ENCODE measurements around the gene SPIRE1.

SPIRE1 gene

GRCh38 chr18:12589448-12589847, 68.5 kb downstream of the SPIRE1 start:
- no peak overlapping the region for H3K4me2 ChIP-seq (ENCODE audit: low read depth, low read length, poor library complexity, severe bottlenecking)
- H3K79me2 ChIP-seq (ENCODE audit: insufficient read depth, low read length), result no peaks in the 10 kb centered on the region
- H3K36me3 ChIP-seq (ENCODE audit: low read length), result no peaks in the 10 kb centered on the region
- no peaks in the 10 kb centered on the region for H3K9me2 ChIP-seq (replicated peaks; ENCODE audit: insufficient read depth, low read length)
- no peaks in the 10 kb centered on the region for H3K9me3 ChIP-seq (ENCODE audit: insufficient read depth, low read length)
- H3F3A ChIP-seq (ENCODE audit: insufficient read depth), result no peaks in the 10 kb centered on the region
- no peak overlapping the region for H3K4me3 ChIP-seq (ENCODE audit: insufficient read depth, low read length, poor library complexity, severe bottlenecking)
- TF ChIP-seq CTCF (IDR thresholded peaks at IDR 0.05; ENCODE audit: insufficient read depth, low read length, poor library complexity, severe bottlenecking) (no peak), EZH2phosphoT487 (conservative IDR thresholded peaks at IDR 0.05; ENCODE audit: low read length) (no peak)
- no peak overlapping the region for H3K27ac ChIP-seq (ENCODE audit: low read depth, low read length)
- H4K20me1 ChIP-seq (ENCODE audit: low read depth, low read length), result no peaks in the 10 kb centered on the region
- H3K27me3 ChIP-seq (ENCODE audit: low read length), result no peaks in the 10 kb centered on the region
- no peak overlapping the region for H2AFZ ChIP-seq (ENCODE audit: low read depth, low read length, severe bottlenecking)
- H3K9ac ChIP-seq (ENCODE audit: low read length), result no peak overlapping the region

DNA sequence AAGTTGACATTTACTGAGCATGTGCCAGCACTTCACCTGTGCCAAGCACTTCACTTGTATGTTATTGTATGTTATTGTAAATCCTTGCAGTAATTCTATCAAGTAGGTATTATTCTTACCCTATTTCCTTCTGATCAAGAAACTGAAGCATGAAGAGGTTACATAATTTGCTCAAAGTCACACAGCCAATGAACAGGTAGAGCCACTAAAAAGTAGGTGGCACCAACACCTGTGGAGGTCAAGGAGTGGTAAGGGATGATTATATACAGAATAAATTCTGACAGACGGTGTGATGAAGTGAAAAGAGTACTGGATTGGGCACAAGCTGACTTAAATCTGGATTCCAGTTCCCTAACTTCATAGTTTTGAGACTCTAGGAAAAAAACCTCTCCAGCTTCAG, 71.0 kb downstream of the SPIRE1 start:
- Histone ChIP-seq H4K20me1 (ENCODE audit: low read depth, low read length) (no peaks in the 10 kb centered on the region), H3K4me2 (ENCODE audit: low read depth, low read length, poor library complexity, severe bottlenecking) (no peak overlapping the region), H3K27ac (ENCODE audit: low read depth, low read length) (no peak overlapping the region), H3K36me3 (ENCODE audit: low read length) (no peaks in the 10 kb centered on the region), H3K27me3 (ENCODE audit: low read length) (no peaks in the 10 kb centered on the region), H3K9ac (ENCODE audit: low read length) (no peak overlapping the region), H3K9me2 (replicated peaks; ENCODE audit: insufficient read depth, low read length) (no peaks in the 10 kb centered on the region), H3K9me3 (ENCODE audit: insufficient read depth, low read length) (no peaks in the 10 kb centered on the region), H3K79me2 (ENCODE audit: insufficient read depth, low read length) (no peaks in the 10 kb centered on the region), H2AFZ (ENCODE audit: low read depth, low read length, severe bottlenecking) (no peak overlapping the region), H3F3A (ENCODE audit: insufficient read depth) (no peaks in the 10 kb centered on the region), H3K4me3 (ENCODE audit: insufficient read depth, low read length, poor library complexity, severe bottlenecking) (no peak overlapping the region)
- no peak for TF ChIP-seq CTCF (IDR thresholded peaks at IDR 0.05; ENCODE audit: insufficient read depth, low read length, poor library complexity, severe bottlenecking)
- TF ChIP-seq EZH2phosphoT487 (conservative IDR thresholded peaks at IDR 0.05; ENCODE audit: low read length), result no peak

DNA sequence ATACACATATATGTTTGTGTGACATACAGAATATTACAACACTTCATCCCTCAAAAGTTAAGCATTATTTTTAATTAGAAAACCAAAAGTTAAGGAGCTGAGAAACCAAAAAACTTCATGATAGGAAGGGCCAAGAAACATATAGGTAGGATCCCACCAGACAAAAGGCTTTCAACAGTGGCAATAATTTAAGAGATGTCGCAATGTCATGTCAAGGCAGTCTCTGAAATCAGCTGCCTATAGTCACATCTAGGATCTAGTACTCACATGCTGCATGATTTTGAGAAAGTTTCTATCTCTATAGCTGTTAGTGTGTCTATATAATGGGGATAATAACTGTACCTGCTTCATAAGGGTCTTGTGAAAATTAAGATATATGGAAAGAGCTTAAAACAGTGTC, 72.7 kb downstream of the SPIRE1 start:
- no peak overlapping the region for H3K9ac ChIP-seq (ENCODE audit: low read length)
- no peaks in the 10 kb centered on the region for H3K9me2 ChIP-seq (replicated peaks; ENCODE audit: insufficient read depth, low read length)
- H3K27ac ChIP-seq (ENCODE audit: low read depth, low read length), result no peak overlapping the region
- TF ChIP-seq EZH2phosphoT487 (conservative IDR thresholded peaks at IDR 0.05; ENCODE audit: low read length), result no peak
- no peak for TF ChIP-seq CTCF (IDR thresholded peaks at IDR 0.05; ENCODE audit: insufficient read depth, low read length, poor library complexity, severe bottlenecking)
- no peak overlapping the region for H2AFZ ChIP-seq (ENCODE audit: low read depth, low read length, severe bottlenecking)
- H4K20me1 ChIP-seq (ENCODE audit: low read depth, low read length), result no peaks in the 10 kb centered on the region
- H3K4me3 ChIP-seq (ENCODE audit: insufficient read depth, low read length, poor library complexity, severe bottlenecking), result no peak overlapping the region
- no peaks in the 10 kb centered on the region for H3F3A ChIP-seq (ENCODE audit: insufficient read depth)
- no peak overlapping the region for H3K4me2 ChIP-seq (ENCODE audit: low read depth, low read length, poor library complexity, severe bottlenecking)
- no peaks in the 10 kb centered on the region for H3K36me3 ChIP-seq (ENCODE audit: low read length)
- no peaks in the 10 kb centered on the region for H3K9me3 ChIP-seq (ENCODE audit: insufficient read depth, low read length)
- H3K79me2 ChIP-seq (ENCODE audit: insufficient read depth, low read length), result no peaks in the 10 kb centered on the region
- no peaks in the 10 kb centered on the region for H3K27me3 ChIP-seq (ENCODE audit: low read length)
